Activated naive CD4-positive, alpha-beta T cell treated with anti-CD3 and anti-CD28 coated beads for 36 hours (primary cell): ENCODE data around the gene DENND5B. TPM values are rescaled to one million over a fixed set of nuclear protein-coding genes. Genes with fewer than 3 reads are reported as not detected.
"Not testable (repeated sequence)": the region's sequence is repeated elsewhere in the genome, so short reads cannot be mapped to it uniquely, and the experiment has no call there.

Source experiments
- CTCF ChIA-PET: fragments of 350-600 bp; sonication (Branson Sonifier 250); formaldehyde crosslinking; loops from one replicate; lab custom pipeline; 2021; ENCODE audit warnings: antibody characterized with exemption; lab: Charles Lee
- DNase-seq: peaks from one replicate; pipeline ENCODE4 v3.0.0-alpha.2; 2020
- H3K27ac Mint-ChIP-seq: one replicate; pipeline ENCODE4 v1.8.0; 2021; ENCODE audit warnings: mild to moderate bottlenecking, mixed read lengths
- H3K27me3 Mint-ChIP-seq: one replicate; pipeline ENCODE4 v1.8.0; 2021; ENCODE audit warnings: low read depth, mixed read lengths
- H3K36me3 Mint-ChIP-seq: one replicate; pipeline ENCODE4 v1.8.0; 2021; ENCODE audit warnings: low read depth, mixed read lengths
- H3K4me1 Mint-ChIP-seq: one replicate; pipeline ENCODE4 v1.8.0; 2021; ENCODE audit warnings: low read depth, mixed read lengths
- H3K4me3 Mint-ChIP-seq: one replicate; pipeline ENCODE4 v1.8.0; 2021; ENCODE audit warnings: mild to moderate bottlenecking, moderate library complexity, mixed read lengths
- H3K9me3 Mint-ChIP-seq: one replicate; pipeline ENCODE4 v1.8.0; 2021; ENCODE audit warnings: mixed read lengths
- intact Hi-C: fragments of 100-400 bp; cut with micrococcal nuclease; formaldehyde crosslinking; loops from one replicate; pipeline ENCODE4 v1.15.1; 2023
- total RNA-seq, 2 experiments: library from RNA; stranded (reverse); gene quantifications; one replicate each; pipeline ENCODE4 v1.2.3, GENCODE V29; 2021

Gene DENND5B
- total RNA-seq, 2 experiments from 2014 or later: 0.29 to 0.37 TPM

- intact Hi-C loops, DNase-seq: not testable (repeated sequence)
Observed at GRCh38 chr12:31569517-31569916, 21.4 kb downstream of the DENND5B start.

GRCh38 chr12:31568498-31568897, 22.4 kb downstream of the DENND5B start:
- no peak for DNase-seq
- no peak overlapping the region for H3K27ac Mint-ChIP-seq
- no peaks in the 10 kb centered on the region for H3K9me3 Mint-ChIP-seq
- H3K36me3 Mint-ChIP-seq: no peaks in the 10 kb centered on the region
- intact Hi-C loops: no loop called here
- CTCF ChIA-PET: no interaction called here
- no peak overlapping the region for H3K4me3 Mint-ChIP-seq
- no peaks in the 10 kb centered on the region for H3K4me1 Mint-ChIP-seq
- H3K27me3 Mint-ChIP-seq: peaks cover 3% of the 10 kb centered on the region

More at GRCh38 chr12:31569517-31569916, 21.4 kb downstream of the DENND5B start:
- H3K4me1 Mint-ChIP-seq, H3K27ac Mint-ChIP-seq, H3K4me3 Mint-ChIP-seq, H3K9me3 Mint-ChIP-seq, H3K27me3 Mint-ChIP-seq, H3K36me3 Mint-ChIP-seq, CTCF ChIA-PET: not testable (repeated sequence)

DNA sequence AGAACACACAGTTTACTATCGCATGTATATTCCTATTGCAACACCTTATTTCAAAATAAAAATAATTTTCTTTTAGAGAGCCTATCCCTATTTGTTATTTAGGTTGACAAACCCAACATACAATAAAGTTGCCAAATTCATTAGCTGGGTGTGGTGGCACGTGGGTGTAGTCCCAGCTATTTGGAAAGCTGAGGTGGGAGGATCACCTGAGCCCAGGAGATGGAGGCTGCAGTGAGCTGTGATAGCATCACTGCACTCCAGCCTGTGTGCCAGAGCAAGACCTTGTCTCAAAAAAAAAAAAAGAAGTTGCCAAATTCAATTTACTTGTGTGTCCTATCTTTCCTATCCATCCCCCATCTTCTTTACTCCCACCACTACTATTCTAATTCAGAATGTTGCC, 23.9 kb downstream of the DENND5B start:
- intact Hi-C loops: no loop called here
- Mint-ChIP-seq H3K9me3 (no peaks in the 10 kb centered on the region), H3K4me1 (no peaks in the 10 kb centered on the region), H3K36me3 (no peaks in the 10 kb centered on the region), H3K27me3 (peaks cover 2% of the 10 kb centered on the region), H3K4me3 (no peak overlapping the region), H3K27ac (no peak overlapping the region)
- CTCF ChIA-PET: no interaction called here
- DNase-seq: no peak

- Mint-ChIP-seq H3K27ac (no peak overlapping the region), H3K4me3 (no peak overlapping the region), H3K9me3 (no peaks in the 10 kb centered on the region), H3K4me1 (no peaks in the 10 kb centered on the region), H3K36me3 (no peaks in the 10 kb centered on the region), H3K27me3 (peaks cover 2% of the 10 kb centered on the region)
- intact Hi-C loops: no loop called here
- no peak for DNase-seq
- CTCF ChIA-PET: no interaction called here
Observed at GRCh38 chr12:31566547-31566946, 24.4 kb downstream of the DENND5B start.

- H3K36me3 Mint-ChIP-seq: no peaks in the 10 kb centered on the region
- H3K27me3 Mint-ChIP-seq: peaks cover 24% of the 10 kb centered on the region
- intact Hi-C loops: no loop called here
- CTCF ChIA-PET: interaction anchor here (0.6 to 0.8 kb wide), 3 partner anchors 18 to 269 kb away, joined by 4 to 5 read pairs (median 4); no protein-coding TSS in a partner anchor
- H3K9me3 Mint-ChIP-seq: no peaks in the 10 kb centered on the region
- no peak overlapping the region for H3K4me3 Mint-ChIP-seq
- no peak overlapping the region for H3K27ac Mint-ChIP-seq
- DNase-seq: no peak
- H3K4me1 Mint-ChIP-seq: no peaks in the 10 kb centered on the region
Observed at GRCh38 chr12:31562594-31563328, 28.2 kb downstream of the DENND5B start.

DNA sequence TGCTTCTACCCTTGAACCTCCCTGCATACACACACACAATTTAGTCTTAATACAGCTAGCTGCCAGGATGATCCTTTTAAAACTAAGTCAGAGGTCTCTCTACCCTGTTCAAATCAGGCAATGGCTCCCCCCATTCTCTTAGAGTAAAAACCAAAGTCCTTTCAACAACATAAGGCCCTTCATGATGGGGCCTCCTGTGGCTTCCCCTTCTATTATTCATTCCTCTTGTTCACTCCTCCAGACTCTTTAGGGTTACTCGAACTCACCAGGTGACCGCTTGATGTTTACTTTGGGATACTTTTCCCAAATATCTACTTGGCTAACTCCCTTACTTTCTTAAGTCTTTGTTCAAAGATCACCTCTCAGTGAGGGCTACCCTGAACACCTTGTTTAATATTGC, 30.4 kb downstream of the DENND5B start:
- Mint-ChIP-seq H3K27ac (no peak overlapping the region), H3K27me3 (peaks cover 29% of the 10 kb centered on the region), H3K4me3 (no peak overlapping the region), H3K9me3 (peaks cover 2% of the 10 kb centered on the region), H3K36me3 (peaks cover 3% of the 10 kb centered on the region), H3K4me1 (no peaks in the 10 kb centered on the region)
- intact Hi-C loops: no loop called here
- CTCF ChIA-PET: no interaction called here
- no peak for DNase-seq

DNA sequence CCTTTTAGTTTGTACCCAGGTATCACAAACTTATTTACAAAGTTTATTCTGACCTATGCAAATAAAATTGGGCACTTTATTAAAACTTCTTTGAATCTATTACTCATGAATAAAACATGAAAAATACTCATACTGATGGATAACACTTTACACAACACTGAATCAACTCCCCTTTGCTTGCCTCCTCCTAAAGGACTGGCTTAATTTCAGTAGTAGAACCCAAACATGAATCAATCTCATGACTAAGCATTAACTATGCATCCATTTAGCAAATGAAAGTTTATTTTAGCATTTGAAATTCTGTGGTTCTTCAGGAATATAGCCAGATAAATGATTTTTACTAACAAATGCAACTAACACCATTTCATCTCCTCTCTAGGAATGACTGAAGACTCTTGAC, 32.4 kb downstream of the DENND5B start:
- H3K4me3 Mint-ChIP-seq: no peak overlapping the region
- intact Hi-C loops: no loop called here
- peaks cover 3% of the 10 kb centered on the region for H3K36me3 Mint-ChIP-seq
- peaks cover 6% of the 10 kb centered on the region for H3K9me3 Mint-ChIP-seq
- no peaks in the 10 kb centered on the region for H3K4me1 Mint-ChIP-seq
- CTCF ChIA-PET: no interaction called here
- DNase-seq: no peak
- H3K27ac Mint-ChIP-seq: no peak overlapping the region
- H3K27me3 Mint-ChIP-seq: peaks cover 36% of the 10 kb centered on the region

- H3K4me3 Mint-ChIP-seq: no peak overlapping the region
- intact Hi-C loops: no loop called here
- H3K9me3 Mint-ChIP-seq: peaks cover 6% of the 10 kb centered on the region
- H3K27me3 Mint-ChIP-seq: peaks cover 39% of the 10 kb centered on the region
- H3K36me3 Mint-ChIP-seq: peaks cover 3% of the 10 kb centered on the region
- H3K27ac Mint-ChIP-seq: no peak overlapping the region
- CTCF ChIA-PET: no interaction called here
- DNase-seq: no peak
- no peaks in the 10 kb centered on the region for H3K4me1 Mint-ChIP-seq
Observed at GRCh38 chr12:31557707-31558106, 33.2 kb downstream of the DENND5B start.

DNA sequence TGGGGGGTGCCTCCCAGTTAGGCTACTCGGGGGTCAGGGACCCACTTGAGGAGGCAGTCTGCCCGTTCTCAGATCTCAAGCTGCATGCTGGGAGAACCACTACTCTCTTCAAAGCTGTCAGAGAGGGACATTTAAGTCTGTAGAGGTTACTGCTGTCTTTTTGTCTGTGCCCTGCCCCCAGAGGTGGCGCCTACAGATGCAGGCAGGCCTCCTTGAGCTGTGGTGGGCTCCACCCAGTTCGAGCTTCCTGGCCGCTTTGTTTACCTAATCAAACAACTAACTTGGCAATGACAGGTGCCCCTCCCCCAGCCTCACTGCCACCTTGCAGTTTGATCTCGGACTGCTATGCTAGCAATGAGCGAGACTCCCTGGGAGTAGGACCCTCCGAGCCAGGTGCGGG, 35.5 kb downstream of the DENND5B start:
- peaks cover 33% of the 10 kb centered on the region for H3K27me3 Mint-ChIP-seq
- H3K27ac Mint-ChIP-seq, H3K4me1 Mint-ChIP-seq, CTCF ChIA-PET, intact Hi-C loops, H3K4me3 Mint-ChIP-seq, DNase-seq, H3K36me3 Mint-ChIP-seq, H3K9me3 Mint-ChIP-seq: not testable (repeated sequence)

GRCh38 chr12:31550590-31550989, 40.3 kb downstream of the DENND5B start:
- CTCF ChIA-PET: not testable (repeated sequence)

GRCh38 chr12:31536672-31537071, 54.3 kb downstream of the DENND5B start:
- no peak overlapping the region for H3K4me3 Mint-ChIP-seq
- no peaks in the 10 kb centered on the region for H3K36me3 Mint-ChIP-seq
- intact Hi-C loops: no loop called here
- no peaks in the 10 kb centered on the region for H3K9me3 Mint-ChIP-seq
- no peak overlapping the region for H3K27ac Mint-ChIP-seq
- H3K27me3 Mint-ChIP-seq: peaks cover 16% of the 10 kb centered on the region
- no peaks in the 10 kb centered on the region for H3K4me1 Mint-ChIP-seq
- no peak for DNase-seq
- CTCF ChIA-PET: no interaction called here

More at GRCh38 chr12:31550590-31550989, 40.3 kb downstream of the DENND5B start:
- H3K4me1 Mint-ChIP-seq, DNase-seq, H3K4me3 Mint-ChIP-seq, H3K36me3 Mint-ChIP-seq, intact Hi-C loops, H3K9me3 Mint-ChIP-seq, H3K27ac Mint-ChIP-seq: not testable (repeated sequence)
- peaks cover 11% of the 10 kb centered on the region for H3K27me3 Mint-ChIP-seq

GRCh38 chr12:31533470-31533869, 57.5 kb downstream of the DENND5B start:
- no peaks in the 10 kb centered on the region for H3K9me3 Mint-ChIP-seq
- intact Hi-C loops: no loop called here
- no peak overlapping the region for H3K4me3 Mint-ChIP-seq
- no peak overlapping the region for H3K27ac Mint-ChIP-seq
- no peaks in the 10 kb centered on the region for H3K36me3 Mint-ChIP-seq
- DNase-seq: no peak
- peaks cover 15% of the 10 kb centered on the region for H3K27me3 Mint-ChIP-seq
- CTCF ChIA-PET: no interaction called here
- no peaks in the 10 kb centered on the region for H3K4me1 Mint-ChIP-seq

GRCh38 chr12:31531893-31532292, 59.0 kb downstream of the DENND5B start:
- Mint-ChIP-seq H3K9me3 (no peaks in the 10 kb centered on the region), H3K4me1 (no peaks in the 10 kb centered on the region), H3K36me3 (no peaks in the 10 kb centered on the region), H3K27ac (no peak overlapping the region), H3K4me3 (no peak overlapping the region), H3K27me3 (peaks cover 19% of the 10 kb centered on the region)
- intact Hi-C loops: no loop called here
- CTCF ChIA-PET: no interaction called here
- DNase-seq: no peak
